Eye (tissue), 1 donor: Measurements from ENCODE around the gene BAZ2B.
A peak's percentile ranks its signal among the peaks of the same experiment; 100 is the strongest.

Source experiments
- DNase-seq: peaks from one replicate; pipeline ENCODE4 v3.0.0-alpha.2; 2015

BAZ2B gene

GRCh38 chr2:159297042-159297707 lies 319.2 kb downstream of the BAZ2B start:
- no peak for DNase-seq

- DNase-seq, result no peak
Observed at GRCh38 chr2:159292157-159292556, 324.2 kb downstream of the BAZ2B start.

GRCh38 chr2:159290289-159290907 lies 325.9 kb downstream of the BAZ2B start:
- peak; percentile 66 for DNase-seq

- no peak for DNase-seq
Observed at GRCh38 chr2:159287733-159288132, 328.6 kb downstream of the BAZ2B start.

GRCh38 chr2:159286709-159287441 lies 329.5 kb downstream of the BAZ2B start:
- peak; percentile 98 for DNase-seq

GRCh38 chr2:159285929-159286708 lies 330.2 kb downstream of the BAZ2B start, which contains the start of gene WDSUB1:
Gene WDSUB1, minus strand, starts transcription at chr2:159286703. Its CDS starts 3,634 bp downstream, at chr2:159283069.
- DNase-seq, result peak; percentile 82

GRCh38 chr2:159285433-159285832 lies 330.9 kb downstream of the BAZ2B start:
- no peak for DNase-seq

- no peak for DNase-seq
Observed at GRCh38 chr2:159283529-159283928, 332.8 kb downstream of the BAZ2B start.

GRCh38 chr2:159281002-159281401 lies 335.3 kb downstream of the BAZ2B start:
- DNase-seq, result no peak

GRCh38 chr2:159279700-159280099 lies 336.6 kb downstream of the BAZ2B start:
- DNase-seq, result no peak

GRCh38 chr2:159275111-159275510 lies 341.2 kb downstream of the BAZ2B start:
- DNase-seq, result no peak

GRCh38 chr2:159272156-159272555 lies 344.2 kb downstream of the BAZ2B start:
- DNase-seq, result no peak

- no peak for DNase-seq
Observed at GRCh38 chr2:159270744-159271379, 345.5 kb downstream of the BAZ2B start.
